H1 (cell line): ENCODE results near the gene CA10. TPM values are rescaled to one million over a fixed set of nuclear protein-coding genes. Genes with fewer than 3 reads are reported as not detected.

Experiments
- CEBPB ChIP-seq: IDR thresholded peaks from 2 replicates; pipeline ENCODE4 v1.6.1; 2012; ENCODE audit warnings: low read depth, low read length
- RAD21 ChIP-seq, 2 experiments: IDR thresholded peaks in 1 of 2; conservative IDR thresholded peaks in 1 of 2; 2 replicates each; pipeline ENCODE4 v1.6.1; 2011; ENCODE audit warnings: low read depth in 2 of 2, low read length in 2 of 2, improper control_type of control experiment in 1 of 2, inconsistent platforms in 1 of 2, mild to moderate bottlenecking in 1 of 2, moderate library complexity in 1 of 2
- SP2 ChIP-seq: IDR thresholded peaks from 2 replicates; pipeline ENCODE4 v1.6.1; 2012; ENCODE audit warnings: mild to moderate bottlenecking, low read length, inconsistent platforms
- SRF ChIP-seq: IDR thresholded peaks from 2 replicates; pipeline ENCODE4 v1.6.1; 2011; ENCODE audit warnings: mild to moderate bottlenecking, low read depth, low read length, moderate library complexity
- TEAD4 ChIP-seq: IDR thresholded peaks from 2 replicates; pipeline ENCODE4 v1.6.1; 2012; ENCODE audit warnings: low read depth, low read length, inconsistent platforms, mixed read lengths
- polyA plus RNA-seq, 7 experiments: library from polyadenylated mRNA; depleted of rRNA in 3 of 7; stranded (reverse) in 5 of 7; unstranded in 2 of 7; fragments of >200 nt in 5 of 7; fragments of 200-250 nt in 2 of 7; gene quantifications; 1 replicate in 5 of 7; 2 replicates in 1 of 7; 4 replicates in 1 of 7; pipeline versions ENCODE4 v1.2.1 to v1.2.3, GENCODE V29; 2011 to 2013; ENCODE audit warnings: missing spikeins in 2 of 7, mixed read lengths in 2 of 7
- total RNA-seq: library from RNA; stranded (reverse); fragmentation: NEBNext Ultra II Directional; extraction: Animal tissue kit (Norgen Biotek cat#: 25700); gene quantifications from 2 replicates; pipeline ENCODE4 v1.2.1, GENCODE V29; 2021

CA10 gene
- total and polyA plus RNA-seq, 2 of the 8 experiments (the other 6 are each of a cell fraction or from before 2014, with no cell fraction given): 0.60 to 0.63 TPM

DNA sequence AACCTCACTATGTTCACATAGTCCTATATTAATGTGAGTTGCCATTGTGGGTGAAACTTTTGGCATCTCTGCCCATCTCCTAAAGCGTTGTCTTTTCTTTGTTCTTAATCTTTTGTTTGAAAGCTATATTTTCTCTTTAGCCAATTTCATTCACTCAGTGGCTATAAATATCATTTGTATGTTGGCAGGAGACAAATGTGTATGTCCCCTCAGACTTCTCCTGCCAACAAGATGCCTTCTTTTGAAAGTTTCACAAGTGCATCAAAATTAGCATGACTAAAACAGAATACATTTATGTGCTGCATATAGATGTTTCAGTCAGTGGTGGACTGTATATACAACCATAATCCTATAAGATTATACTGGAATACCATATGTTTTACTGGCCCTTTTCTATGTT, 109.0 kb downstream of the CA10 start (continued):
- TF ChIP-seq SRF (no peak), CEBPB (no peak), RAD21 (IDR thresholded peaks at IDR 0.05 in 1 of 2, conservative IDR thresholded peaks at IDR 0.05 in 1 of 2; ENCODE audit: low read depth in 2 of 2, low read length in 2 of 2) (no peak), TEAD4 (no peak), SP2 (no peak)
- TF ChIP-seq, all 59 proteins: peak for 0
